HG02970 (cell line): ENCODE data around the gene NFATC1.

Experiments used
- ATAC-seq: cut with Tn5 transposase; IDR thresholded peaks from one replicate; pipeline ENCODE4 v1.9.1; 2021; ENCODE audit warnings: mild to moderate bottlenecking, moderate library complexity, moderate number of reproducible peaks; ENCODE audit not compliant: unreplicated experiment, low FRiP score

The NFATC1 gene

GRCh38 chr18:79483971-79484491 is 88.3 kb downstream of the NFATC1 start:
- ATAC-seq, result no peak

- no peak for ATAC-seq
Observed at GRCh38 chr18:79484661-79485621, 89.2 kb downstream of the NFATC1 start.

DNA sequence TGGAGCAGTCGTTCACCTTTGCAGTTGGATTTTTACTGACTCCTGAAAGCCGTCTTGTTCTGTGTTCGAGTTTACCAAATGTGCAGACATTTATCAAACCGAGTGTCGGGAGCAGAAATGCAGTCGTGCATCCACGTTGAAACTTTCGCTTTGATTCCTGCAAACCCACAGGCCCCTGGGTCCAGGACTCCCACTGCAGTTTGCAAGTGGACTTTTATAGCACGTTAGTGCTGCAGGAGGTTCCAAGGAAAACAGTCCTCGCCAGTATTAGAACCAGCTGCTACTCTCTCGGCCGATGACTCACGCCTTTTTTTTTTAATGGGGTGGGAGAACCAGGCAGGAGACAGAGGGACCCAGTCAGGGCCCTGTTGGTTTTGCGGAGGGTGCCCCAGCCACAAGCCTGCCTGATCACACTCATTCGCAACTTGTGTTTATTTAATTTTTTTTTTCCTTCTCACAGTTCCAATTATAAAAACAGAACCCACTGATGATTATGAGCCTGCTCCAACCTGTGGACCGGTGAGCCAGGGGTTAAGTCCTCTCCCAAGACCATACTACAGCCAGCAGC is 90.1 kb downstream of the NFATC1 start:
- no peak for ATAC-seq

DNA sequence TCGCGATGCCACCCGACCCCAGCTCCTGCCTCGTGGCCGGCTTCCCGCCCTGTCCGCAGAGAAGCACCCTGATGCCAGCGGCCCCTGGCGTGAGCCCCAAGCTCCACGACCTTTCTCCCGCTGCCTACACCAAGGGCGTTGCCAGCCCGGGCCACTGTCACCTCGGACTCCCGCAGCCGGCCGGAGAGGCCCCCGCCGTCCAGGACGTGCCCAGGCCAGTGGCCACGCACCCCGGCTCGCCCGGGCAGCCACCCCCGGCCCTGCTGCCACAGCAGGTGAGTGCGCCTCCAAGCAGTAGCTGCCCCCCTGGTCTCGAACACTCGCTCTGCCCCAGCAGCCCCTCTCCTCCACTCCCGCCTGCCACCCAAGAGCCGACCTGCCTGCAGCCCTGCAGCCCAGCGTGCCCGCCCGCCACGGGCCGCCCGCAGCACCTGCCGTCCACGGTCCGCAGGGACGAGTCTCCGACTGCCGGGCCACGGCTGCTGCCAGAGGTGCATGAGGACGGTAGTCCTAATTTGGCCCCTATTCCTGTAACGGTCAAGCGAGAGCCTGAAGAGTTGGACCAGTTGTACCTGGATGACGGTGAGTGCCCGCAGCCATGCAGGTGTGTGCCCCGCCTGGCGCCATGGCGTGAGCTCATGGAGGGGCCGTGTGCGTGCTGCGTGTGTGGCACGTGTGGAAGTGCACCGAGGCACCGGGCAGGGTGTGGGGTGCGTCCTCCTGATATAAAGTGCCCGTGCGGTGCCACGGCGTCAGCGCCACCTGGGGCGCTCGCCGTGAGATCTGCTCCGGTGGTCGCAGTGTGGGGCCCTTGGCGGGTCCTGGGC is 90.8 kb downstream of the NFATC1 start:
- ATAC-seq, result no peak

DNA sequence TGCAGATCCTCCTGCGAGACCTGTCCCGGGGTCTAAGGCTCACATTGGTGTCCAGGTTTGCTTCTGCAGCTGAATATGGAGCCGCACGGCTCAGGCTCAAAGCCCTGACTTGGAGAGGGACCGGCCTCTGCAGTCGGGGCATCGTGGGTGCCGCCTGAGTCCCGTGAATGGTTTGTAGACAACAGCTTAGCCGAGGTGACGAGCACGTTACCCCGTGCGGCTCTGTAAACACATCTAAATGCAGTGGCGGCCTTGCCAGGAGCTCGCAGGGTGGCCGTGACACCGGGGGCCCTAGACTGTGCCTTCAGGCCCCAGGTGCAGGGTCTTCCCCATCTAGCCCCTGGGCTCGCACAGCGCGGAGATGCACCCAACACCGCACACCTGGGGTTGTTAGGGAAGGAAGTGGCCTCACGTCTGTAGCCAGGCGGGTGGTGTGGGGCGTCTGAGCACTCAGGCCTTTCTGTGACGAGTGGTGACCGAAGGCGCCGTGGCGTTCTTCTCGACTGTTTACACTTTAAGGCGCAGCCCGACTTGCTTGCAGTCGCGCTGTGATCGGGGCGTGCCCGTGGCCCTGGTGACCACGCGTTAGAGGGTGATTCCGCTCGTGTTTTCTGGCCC is 91.6 kb downstream of the NFATC1 start:
- no peak for ATAC-seq

DNA sequence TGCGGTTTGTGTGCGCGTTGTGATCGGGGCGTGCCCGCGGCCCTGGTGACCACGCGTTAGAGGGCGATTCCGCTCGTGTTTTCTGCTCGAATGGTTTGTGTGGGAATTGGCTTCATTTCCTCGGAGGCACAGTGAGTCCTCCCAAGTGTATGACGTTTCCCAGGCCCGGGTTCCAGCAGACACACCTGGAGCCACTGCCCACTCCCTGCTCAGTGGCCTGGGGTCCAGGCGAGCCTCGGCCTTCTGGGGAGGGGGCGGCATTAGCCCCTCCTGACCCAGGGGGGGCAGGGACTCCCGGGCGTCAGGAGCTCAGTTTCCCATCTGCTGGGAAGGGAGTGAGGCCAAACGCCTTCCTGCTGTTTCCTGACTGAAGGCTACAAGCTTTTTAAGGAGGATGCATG is 92.1 kb downstream of the NFATC1 start:
- ATAC-seq, result no peak

DNA sequence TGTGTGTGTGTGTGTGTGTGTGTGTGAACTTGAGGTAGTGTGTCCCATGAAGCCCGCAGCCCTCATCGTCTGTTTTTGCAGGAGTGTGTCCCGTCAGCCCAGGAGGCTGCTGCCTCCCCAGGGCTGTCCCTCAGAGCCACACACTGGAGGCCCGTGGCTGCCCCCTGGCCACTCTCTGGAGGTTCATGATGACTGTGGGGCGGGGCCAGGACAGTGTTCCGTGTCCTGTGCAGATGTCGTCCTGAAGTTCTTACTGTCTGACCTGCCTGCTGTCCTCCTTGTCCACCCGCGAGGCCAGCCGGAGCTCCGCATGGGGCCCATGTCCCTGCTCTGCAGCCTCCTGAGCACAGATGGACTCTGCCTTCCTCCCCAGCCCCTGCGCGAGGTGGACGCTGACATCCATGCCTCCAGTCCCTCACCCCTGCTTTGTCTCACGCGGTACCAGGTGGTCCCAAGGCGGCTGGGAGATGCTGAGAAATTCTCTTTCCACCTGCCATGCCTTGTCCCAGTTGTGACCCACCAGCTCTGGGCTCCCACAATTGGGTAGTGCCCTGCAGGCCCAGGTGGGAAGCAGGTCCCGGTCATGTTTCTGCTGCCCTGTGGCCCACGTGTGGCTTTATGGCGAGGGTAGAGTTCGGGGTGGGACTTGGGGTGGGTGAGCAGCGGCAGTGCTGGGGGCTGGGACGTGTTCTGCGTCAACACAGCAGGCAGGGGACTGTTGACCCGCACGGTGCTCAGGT is 92.8 kb downstream of the NFATC1 start:
- no peak for ATAC-seq

DNA sequence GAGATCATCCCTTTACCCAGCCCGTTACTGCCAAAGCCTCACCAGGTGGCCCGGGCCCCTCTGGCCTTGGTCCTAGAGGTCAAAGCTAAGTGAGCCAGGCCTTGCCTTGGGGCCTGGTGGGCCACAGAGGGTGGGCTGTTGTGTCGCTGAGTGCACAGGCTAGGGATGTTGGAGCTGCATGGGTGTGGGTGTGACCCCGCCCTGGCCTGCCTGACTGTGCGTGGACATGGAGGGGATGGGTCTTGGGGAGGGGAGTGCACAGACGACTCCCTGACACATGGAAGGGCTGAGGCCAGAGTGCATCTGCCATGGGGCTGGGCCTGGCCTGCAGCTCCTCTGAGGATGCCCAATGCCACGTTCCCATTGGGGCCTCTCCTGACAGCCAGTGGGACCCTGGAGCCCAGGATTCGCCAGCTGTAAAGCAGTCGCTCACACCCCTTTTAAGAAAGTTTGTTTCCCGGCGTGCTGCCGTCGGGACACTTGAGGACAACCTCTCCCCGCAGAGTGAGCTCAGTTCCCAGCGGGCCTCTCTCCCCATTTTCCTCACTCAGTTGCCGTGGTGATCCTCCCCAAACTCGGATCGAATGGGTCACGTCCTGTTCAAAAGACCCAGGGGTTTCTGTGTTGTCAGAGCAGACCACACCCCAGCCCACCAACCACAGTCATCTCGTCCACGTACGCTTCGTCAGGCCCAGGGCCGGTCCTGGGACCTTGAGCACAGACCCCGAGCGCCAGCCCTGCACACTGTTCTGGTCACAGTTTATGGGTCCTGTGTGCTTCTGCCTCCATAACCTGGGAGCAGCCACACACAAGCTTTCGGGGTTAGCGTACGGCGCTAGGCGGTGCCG is 93.5 kb downstream of the NFATC1 start:
- ATAC-seq, result no peak

DNA sequence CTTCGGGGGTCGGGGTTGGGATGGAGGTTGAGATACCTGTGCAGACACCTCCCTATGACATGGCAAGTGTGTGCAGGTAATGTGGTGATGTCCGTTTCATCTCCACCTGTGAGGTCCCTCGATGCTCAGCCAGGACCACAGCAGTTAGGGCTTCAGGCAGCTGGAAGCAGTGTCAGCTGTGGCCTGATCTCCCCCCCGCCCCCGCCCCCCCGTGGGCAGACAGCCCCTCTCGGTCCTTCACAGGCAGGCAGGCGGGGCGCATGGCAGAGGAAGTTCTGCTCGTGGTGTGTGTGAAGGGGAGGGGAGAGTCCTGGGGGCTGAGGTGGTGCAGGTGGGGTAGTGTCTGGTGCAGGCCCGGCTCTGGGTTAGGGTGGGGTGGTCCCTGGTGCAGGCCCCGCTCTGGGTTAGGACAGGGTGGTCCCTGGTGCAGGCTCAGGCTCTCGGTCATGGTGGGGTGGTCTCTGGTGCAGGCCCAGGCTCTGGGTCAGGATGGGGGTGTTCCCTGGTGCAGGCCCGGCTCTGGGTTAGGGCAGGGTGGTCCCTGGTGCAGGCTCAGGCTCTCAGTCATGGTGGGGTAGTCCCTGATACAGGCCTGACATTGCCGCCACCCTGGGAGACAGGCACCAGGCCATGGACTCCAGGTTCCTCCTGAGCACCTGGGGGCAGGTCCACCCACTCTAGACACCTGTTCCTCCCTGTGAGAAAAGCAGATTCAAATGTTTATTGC is 94.3 kb downstream of the NFATC1 start:
- no peak for ATAC-seq

- ATAC-seq, result no peak
Observed at GRCh38 chr18:79490626-79491041, 94.9 kb downstream of the NFATC1 start.

DNA sequence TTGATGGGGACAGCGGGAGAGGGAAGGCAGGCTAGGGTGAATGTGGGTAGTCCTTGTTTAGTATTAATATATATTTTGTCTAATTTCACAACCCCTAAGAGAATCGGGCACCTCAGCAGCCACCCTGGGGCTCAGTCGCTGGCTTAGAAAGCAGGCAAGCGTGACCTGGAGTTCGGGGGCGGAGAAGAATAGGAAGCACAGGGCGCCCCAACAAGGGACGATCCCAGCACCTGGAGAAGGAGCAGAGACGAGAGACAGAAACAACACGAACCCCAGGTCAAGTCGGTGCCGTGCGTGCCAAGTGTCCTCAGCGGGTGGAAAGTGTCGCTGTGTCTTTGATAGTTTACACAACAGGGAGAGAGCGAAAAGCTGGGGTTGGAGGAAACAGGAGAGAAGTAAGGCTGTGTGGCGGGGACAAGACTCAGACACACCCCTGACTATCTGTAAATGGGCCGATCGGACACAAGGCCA is 95.4 kb downstream of the NFATC1 start:
- ATAC-seq, result no peak

GRCh38 chr18:79493211-79493800 is 97.6 kb downstream of the NFATC1 start:
- no peak for ATAC-seq

- ATAC-seq, result no peak
Observed at GRCh38 chr18:79493801-79494211, 98.1 kb downstream of the NFATC1 start.

DNA sequence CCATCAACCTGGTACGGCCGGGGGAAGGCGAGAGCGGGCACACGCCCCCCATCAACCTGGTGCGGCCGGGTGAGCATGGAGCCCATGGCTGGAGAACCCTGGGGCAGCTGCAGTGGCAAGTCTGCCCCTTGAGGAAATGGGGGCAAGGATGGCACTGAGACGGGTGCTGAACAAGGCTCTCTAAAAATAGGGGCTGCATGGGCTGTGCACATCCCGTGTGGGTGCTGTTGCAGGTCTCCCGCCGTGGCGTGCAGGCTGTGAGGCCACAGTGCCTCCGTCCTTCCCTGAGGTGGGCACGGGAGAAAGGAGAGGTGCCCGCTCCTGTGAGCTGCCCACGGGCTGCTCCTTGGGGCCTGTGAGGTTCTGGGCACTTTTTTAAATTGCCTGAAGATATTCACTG is 99.2 kb downstream of the NFATC1 start:
- no peak for ATAC-seq

DNA sequence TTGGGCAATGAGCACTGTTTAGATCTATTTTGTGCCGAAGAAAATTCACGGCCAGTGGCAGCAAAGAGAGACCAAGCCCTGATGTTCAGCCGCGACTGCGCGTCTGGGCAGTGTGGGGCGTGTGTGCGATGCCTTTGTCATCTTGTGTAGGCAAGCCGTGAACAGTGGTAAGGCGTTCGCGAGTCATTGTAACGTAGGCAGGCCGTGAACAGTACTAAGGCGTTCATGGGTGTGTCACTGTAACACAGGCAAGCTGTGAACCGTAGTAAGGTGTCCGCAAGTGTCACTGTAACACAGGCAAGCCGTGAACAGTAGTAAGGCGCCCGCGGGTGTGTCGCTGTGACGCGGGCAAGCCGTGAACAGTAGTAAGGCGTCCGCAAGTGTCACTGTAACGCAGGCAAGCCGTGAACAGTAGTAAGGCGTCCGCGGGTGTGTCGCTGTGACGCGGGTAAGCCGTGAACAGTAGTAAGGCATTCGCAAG is 99.9 kb downstream of the NFATC1 start:
- ATAC-seq, result no peak

- no peak for ATAC-seq
Observed at GRCh38 chr18:79496237-79496977, 100.7 kb downstream of the NFATC1 start.
